GM21526 (cell line): Measurements from ENCODE around the gene RAP1GAP.

Experiments used
- ATAC-seq: cut with Tn5 transposase; IDR thresholded peaks from one replicate; pipeline ENCODE4 v1.9.1; 2021; ENCODE audit warnings: moderate library complexity; ENCODE audit not compliant: unreplicated experiment, low FRiP score

RAP1GAP gene

DNA sequence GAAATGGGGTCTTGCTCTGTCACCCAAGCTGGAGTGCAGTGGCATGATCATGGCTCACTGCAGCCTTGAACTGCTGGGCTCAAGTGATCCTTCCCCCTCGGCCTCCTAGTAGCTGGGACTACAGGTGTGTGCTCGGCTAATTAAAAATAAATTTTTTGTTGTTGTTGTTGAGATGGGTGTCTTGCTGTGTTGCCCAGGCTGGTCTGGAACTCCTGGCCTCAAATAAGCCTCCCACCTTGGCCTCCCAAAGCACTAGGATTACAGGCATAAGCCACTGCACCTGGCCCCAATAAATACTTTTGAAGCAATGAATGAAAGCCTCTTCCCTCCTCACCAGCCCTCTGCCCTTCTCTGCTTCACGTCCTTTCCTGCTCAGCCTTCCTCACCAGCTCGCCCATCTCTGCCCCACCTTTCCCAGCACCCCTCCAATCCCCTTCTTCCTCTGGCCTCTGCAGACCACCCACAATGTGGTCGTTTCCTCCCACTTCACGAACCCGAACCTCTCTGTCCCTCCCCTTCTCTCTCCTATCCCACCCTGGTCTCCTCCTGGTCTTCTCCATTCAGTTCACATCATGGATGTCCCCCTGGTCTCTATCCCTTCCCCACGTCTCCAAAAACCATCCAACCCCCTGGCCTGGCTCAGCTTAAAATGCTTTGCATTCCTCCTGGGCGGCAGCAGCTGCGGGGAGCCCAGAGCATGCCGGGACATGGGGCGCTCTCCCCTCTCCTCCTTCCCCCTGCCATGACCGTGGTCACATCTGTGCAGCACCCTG, 38.4 kb downstream of the RAP1GAP start:
- no peak for ATAC-seq

DNA sequence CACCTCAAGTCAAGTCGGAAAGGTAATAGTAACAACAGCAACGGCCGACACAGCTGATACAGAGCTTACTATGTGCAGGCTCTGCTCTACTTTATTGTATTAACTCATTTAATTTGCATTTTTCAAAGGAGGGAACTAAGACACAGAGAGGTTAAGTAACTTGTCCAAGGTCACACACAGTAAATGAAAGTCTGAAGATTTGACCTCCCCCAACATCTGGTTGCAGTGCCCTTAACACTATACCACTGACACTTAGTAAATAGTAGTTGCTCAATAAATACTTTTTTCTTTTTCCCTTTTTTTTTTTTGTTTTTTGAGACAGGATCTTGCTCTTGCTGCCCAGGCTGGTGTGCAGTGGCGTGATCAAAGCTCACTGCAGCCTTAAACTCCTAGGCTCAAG, 39.2 kb downstream of the RAP1GAP start:
- no peak for ATAC-seq

DNA sequence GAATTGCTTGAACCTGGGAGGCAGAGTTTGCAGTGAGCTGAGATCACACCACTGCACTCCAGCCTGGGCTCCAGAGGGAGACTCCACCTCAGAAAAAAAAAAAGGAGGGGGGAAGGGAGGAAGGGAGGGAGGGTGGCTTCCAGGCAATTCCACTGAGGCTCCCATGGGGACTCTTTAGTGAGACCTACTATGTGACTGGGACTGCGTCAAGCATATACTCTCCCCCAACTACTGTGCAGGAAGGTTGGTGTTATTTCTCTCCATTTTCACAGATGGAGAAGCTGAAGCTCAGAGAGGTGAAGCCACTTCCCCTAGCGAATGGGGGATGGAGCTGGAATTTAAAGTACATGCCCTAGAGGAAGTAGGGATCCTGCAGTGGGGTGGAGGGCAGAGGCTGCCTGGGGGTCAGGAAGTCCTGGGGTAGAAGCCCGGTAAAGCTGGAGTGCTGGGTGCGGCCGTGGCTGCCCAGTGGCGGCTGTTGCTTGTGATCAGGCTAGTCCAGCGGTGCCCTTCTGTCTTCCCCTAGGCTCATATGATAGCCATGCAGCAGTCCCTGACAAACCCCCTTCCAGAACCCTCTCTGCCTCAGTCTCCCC, 40.3 kb downstream of the RAP1GAP start:
- no peak for ATAC-seq

DNA sequence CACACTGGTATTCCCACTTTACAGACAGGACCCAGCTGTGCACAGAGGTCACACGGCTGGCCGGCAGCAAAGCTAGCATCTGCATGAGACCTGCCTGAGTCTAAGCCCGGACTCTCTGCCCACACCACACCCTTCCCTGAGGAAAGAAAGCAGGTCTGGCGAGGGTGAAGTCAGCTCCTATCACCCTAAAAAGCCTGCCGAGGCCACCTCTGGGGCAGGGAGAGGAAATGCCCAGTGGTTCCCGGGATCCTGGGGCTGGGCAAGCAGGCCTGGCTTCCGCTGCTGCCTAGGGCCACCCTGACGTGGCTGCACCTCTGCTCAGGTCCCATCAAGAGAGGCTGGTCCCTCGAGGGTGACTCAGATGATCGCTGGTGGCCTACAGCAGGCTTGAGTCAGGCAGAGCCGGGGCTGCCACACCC, 42.2 kb downstream of the RAP1GAP start:
- ATAC-seq = no peak

DNA sequence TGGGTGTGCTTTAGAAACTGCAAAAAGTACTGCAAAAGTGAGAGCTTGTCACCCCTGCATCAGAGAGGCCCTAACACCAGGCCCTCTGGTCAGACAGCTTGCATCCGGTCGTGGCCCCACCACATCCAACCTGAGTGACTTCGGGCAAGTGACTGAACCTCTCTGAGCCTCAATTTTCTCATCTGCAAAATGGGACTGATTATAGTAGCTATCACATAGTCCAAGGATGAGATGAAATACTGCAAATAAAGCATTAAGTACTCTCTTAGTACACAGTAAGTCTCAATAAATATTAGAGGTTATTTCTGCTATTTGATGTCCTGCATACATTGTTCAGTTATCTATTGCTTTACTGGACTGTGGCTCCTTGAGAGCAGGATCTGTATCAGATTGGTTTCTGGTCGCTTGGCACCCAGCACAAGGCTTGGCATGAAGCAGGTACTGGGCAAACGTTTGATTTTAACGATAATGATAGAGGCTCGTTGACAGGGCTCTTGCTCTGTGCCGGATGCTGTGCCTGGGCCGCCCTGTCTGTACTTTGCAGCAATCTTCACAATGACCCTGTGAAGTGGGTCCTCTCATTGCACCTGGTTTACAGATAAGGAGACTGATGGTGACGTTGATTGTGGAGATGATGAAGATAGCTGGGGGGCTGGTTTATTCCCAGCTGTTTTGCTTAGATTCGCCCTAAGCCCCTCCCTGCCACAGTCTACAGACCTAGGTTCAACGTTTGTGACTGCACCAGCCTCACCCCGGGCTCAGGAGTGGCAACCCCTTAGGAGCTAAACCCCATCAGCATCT, 43.6 kb downstream of the RAP1GAP start:
- no peak for ATAC-seq

DNA sequence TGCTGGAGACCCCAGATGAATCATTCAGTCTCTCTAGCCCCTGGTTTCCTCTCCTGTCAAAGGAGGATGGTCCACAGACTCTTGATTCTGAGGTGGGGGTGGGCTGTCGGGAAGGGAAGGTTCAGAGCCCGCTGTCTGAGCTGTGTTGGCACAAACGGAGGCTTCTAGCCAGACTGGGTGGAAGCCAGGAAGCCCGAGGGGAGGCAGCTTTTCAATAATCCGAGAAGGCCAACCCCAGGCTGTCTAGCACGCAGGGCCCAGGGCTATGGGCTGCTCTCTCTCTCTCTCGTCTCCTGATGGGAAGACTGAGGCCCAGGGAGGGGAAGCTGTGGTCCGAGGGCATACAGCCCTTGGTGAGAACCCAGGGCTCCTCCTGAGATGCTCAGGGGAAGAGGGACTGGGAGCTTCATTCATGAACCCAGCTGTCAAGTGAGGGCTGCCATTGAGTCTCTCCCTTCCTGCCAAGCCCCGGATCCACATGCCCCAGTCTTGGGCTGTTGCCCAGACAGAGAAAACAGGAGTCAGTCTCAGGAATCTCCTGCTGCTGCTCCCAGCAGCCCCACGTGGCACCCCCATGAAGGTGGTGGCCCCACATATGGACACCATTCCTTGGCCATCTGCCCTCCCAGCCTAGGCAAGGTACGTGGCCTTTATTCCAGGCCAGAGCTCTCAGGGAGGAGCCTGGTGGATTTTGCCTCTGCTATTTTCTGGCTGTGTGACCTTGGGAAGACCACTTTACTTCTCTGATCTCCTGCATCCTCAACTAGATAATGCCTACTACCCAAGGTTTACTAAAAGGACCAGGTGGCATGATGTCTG, 44.4 kb downstream of the RAP1GAP start:
- no peak for ATAC-seq

DNA sequence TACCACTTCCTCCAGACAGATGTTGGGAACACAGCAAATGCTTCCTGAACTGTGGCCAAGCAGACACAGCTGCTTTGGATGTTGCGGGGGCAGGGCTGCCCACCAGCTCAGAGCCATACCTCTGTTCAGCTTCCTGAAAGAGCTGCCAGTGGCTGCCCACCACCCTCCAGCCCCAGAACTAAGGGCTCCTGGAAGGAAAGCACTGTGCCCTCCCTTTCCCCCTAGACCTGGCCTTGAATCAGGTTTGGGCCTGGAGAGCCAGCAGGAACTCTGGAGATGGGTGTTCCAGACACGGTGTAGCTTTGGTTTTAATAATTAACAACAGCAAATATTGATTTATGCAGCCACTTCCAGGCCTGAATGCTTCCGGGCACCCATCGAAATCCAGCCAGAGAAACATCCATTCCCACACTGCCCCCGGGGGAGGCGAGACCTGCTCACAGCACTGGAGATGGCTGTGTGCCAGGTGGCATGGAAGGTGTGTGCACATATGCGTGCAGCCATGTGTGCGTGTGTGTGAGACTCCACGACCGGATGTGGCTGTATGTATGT, 45.7 kb downstream of the RAP1GAP start:
- ATAC-seq = no peak

DNA sequence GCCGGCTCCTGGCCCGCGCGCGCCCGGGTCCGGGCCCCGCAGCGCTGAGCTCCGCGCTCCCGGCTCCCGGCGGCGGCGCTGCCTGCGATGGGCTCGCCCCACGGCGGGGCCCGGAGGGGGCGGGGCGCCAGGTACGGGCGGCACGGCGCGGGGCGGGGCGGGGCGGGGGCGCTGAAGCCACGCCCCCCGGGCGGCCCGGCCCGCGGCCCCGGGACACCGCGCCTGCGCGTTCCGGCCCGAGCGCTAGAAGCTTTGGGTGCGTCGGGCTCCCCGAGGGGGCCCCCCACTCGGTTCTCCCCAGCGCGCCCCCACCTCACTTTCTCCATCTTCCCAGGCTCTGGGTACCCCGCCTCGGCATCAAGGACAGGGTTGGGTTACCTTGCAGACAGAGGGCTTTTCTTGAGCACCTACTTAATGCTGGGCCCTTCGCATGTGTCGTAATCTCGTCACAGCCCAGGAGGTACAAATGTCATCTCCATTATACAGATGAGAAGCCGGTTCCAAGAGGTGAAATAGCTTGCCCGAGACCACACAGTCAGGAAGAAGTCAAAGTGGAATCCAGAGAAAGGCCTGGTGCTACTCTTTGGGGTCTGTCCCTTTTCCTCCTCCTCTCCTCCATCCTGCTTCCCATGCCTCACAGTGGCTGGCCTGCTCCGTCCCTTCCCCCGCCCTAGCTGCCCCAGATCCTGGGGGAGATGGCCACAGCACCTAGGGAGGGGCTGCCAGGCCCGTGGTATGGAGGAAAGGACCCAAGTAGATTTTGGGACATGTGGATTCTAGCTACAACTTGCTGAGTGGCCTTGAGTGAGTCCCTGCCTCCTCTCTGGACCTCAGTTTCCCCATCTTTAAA, 46.5 kb downstream of the RAP1GAP start:
- ATAC-seq = no peak

DNA sequence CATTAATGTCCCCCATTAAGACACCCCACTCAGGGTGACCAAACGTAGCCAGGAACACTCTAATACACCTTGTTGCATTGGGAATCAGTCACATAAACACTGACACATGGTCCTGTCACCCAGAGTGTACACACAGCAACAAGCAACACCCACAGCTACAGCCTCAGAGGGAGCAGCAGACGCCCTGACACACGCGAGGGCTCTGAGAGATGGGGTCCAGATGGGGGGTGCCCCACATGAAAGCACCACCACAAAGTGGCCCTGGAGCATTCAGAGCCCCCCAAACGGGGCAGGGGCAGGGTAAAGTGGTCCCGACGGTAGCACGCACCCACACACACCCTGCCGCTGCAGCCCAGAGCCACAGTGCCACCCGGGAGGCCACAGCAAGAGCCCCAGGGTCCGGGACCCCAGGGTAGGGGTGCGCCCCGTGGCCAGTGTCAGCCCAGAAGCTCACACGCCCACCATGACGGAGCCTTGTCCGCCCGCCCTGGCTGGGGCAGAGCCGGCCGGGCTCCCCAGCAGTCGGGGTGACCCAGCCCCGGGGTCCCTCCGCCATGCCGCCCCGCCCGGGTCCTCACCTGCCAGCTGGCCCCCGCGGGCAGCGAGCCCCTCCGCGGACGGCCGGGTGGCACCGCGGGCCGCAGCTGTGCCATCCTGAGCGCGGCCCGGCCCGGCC, 47.3 kb downstream of the RAP1GAP start:
- ATAC-seq = no peak

DNA sequence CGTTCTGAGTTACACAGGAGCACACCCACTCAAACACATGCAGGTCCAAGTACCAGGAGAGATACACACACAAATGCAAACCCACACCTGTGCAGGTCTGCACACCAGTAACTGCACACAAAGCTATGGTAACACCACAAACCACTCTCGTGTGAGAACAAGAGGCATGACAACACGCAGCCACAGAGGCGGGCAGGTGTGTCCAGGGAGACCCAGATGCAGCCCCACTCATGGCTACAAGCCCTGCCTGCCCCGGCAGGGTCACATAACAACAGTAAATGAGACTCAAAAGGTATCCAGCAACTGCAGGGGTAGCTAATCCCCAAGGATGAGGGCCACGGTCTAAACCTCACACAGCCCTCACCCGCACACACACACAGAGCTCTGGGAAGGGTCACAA, 48.1 kb downstream of the RAP1GAP start:
- no peak for ATAC-seq

DNA sequence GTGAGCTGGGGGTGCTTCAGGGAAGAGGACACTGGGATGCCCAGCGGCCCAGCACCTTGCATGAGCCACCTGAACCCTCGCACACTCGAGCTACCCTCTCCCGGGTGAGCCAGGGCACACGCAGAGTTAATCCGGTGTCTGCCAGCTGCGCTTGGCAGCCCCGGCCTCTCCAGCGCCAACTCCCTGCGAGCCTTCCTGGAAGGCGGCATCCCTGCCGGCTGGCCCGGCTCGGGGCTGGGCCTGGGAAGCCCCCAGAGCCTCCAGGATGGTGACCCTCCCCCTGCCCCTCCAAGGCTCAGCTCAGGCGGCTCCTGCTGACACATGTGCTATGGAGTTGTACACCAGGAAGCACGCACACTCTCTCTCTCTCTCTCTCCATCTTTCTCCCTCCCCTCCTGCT, 48.7 kb downstream of the RAP1GAP start:
- ATAC-seq = no peak

DNA sequence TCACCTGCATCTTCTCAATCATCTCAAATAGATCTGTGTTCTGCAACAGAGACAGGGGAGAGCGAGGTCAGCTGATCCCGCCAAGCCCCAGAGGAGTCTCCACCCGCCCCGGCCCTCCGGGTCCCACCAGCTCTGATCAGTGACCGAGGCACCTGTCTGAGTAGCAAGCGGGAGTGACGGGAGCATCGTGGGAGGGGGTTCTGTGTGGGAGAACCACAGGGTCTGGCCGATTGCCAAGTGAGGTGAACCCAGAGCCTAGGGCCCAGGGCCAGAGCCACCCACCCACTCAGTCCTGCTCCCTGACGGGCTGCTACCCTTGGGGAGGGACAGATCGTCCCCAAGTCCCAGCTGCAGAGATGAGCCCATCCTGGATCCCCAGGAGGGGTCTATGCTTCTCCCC, 49.1 kb downstream of the RAP1GAP start:
- ATAC-seq = no peak

DNA sequence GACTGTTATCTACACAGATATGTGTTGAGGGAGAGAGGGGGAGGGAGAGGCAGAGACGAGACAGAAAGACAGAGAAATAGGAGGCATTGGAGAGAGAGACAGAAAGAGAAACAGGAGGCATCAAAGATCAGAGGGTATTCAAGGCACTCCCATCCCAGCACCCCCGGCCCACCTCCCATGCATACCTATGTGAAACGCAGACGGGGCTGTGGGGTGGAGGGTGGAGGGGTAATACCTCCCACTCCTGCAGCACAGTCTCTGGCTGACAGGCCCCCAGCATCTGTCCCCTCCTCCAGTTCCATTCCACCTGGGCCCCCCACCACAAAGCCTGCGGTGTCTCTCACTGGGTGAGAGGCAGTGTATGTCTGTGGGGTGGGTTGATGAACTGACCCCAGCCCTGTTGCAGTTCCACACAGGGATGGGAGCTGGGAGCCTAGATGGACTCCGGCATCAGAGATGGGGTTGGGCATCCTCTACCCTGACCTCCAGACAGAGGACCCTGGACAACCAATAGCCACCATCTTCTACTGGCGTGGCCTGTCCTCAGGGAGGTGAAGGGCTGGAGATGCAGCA, 49.7 kb downstream of the RAP1GAP start:
- no peak for ATAC-seq

DNA sequence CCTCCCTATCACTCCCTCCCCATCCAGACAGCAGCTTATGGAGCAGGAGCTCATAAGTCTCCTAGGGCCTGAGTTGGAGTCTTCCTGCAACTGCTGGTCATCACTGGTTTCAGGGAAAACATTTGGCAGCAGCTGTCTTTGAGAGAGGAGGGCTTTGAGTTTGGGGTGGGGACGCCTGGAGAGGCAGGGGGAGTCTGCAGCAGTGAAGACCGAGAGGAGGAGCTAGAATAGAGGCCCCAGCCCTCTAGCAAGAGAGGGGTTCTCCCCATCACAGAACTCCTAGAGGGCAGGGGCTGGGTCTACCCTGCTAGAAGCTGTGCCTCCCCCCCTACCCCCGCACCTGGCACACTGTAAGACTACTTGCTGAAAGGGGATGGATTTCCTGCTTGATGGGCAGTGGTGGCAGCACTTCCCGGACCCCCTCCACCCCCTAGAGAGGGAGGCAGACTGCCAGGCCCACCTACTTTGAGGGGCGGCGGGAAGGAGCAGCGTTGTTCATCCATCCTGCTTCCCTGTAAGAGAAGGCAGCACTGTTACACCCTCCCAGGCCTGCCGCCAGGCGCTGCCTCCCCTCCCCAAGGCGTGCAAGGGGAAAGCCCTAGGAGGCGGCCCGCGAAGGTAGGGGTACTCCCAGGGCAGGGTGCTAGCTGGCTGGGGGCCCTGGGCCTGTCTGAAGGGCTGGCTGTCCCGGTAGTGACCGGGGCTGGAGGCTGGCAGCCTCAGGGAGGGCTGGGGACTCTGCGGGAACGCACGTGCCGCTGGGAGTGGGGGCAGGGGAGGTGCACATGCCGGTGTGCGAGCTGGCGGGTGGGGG, 50.4 kb downstream of the RAP1GAP start:
- no peak for ATAC-seq

DNA sequence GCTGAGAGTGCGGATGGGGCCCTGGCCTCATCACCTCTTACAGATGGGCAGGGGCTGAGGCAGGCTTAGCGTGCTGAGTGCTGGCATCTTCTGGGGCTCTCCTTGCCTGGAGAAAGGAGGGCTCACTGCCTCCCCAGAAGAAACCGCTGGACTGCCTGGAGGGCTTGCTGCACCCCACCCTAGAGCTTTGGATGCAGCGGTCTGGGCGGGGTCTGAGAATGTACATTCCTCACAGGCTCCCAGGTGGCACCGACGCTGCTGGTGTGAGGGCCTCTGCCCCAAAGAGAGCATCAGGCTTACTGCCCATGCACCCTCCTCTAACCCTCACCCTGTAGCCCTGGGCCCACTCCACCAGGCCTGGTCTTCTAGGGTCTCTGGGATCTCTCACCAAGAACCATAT, 51.1 kb downstream of the RAP1GAP start:
- ATAC-seq = no peak

DNA sequence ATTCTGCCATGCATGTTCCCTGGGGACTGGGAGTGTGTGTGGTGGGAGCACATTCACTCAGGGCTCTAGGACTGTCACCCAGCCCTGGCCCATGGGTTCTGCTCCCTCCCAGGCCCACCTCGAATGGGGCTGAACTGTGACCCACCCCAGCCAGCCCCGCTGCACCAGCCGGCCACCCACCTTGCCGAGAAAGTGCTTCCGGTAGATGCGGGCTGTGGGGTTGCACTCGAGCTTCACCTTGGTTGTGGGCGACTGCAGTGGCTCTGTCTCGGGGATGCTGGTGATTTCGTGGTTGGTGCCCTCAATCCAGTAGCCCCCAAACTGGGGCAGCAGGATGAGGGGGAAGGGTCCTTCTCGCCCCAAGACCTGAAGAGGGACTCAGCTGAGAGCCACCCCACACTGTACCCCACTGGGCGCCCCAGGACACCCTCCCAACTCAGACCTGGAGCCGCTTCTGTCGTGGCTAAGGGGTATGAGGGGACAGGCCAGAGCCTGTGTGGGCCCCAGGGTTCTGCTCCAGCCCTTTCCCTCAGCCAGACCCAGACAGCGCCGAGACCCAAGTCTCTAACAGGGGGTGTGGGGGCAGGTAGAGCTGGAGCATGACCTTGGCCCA, 51.9 kb downstream of the RAP1GAP start:
- ATAC-seq = no peak

DNA sequence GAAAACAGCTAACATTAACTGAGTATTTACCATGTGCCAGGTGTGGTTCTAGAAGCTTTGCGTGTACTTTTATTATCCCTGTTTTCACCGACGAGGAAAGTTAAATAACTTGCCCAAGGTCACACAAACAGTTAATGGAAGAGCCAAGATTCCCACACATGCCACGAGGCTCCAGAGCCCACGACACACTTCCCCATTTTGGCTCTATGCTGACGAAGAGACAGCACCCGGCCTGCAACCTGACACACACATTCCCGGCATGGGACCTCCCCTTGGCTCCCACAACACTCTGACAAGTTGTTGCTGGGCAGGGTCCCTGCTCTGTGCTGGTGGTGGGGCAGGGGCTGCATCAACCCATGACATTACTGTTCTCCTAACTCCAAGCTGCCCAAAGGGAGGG, 52.8 kb downstream of the RAP1GAP start:
- ATAC-seq = no peak
